NOMO-1 treated with DMSO at 0.1 percent for 48 hours (cell line): ENCODE results near the gene CSRP2.

Experiments
- DNase-seq: peaks from one replicate; lab custom pipeline; 2025; ENCODE audit not compliant: unreplicated experiment; lab: John Stamatoyannopoulos, UW

CSRP2 gene

GRCh38 chr12:76878899-76879709, at the start of gene CSRP2:
TSS of gene CSRP2 (minus strand) at chr12:76879019. CDS start at chr12:76866260, 12,759 bp downstream.
- peak; percentile 13 for DNase-seq

- DNase-seq, result no peak
Measured at GRCh38 chr12:76927170-76927784, 48.5 kb upstream of the CSRP2 start.

- DNase-seq, result no peak
Measured at GRCh38 chr12:76925135-76925534, 46.3 kb upstream of the CSRP2 start.

GRCh38 chr12:76922866-76923265, 44.0 kb upstream of the CSRP2 start:
- no peak for DNase-seq

GRCh38 chr12:76921891-76922664, 43.3 kb upstream of the CSRP2 start:
- no peak for DNase-seq

GRCh38 chr12:76921100-76921471, 42.3 kb upstream of the CSRP2 start:
- no peak for DNase-seq

GRCh38 chr12:76920172-76921099, 41.6 kb upstream of the CSRP2 start:
- DNase-seq, result no peak

- DNase-seq, result no peak
Measured at GRCh38 chr12:76919383-76920171, 40.8 kb upstream of the CSRP2 start.

GRCh38 chr12:76916170-76916540, 37.3 kb upstream of the CSRP2 start:
- no peak for DNase-seq

- DNase-seq, result no peak
Measured at GRCh38 chr12:76915361-76916169, 36.7 kb upstream of the CSRP2 start.

GRCh38 chr12:76914102-76914859, 35.5 kb upstream of the CSRP2 start:
- no peak for DNase-seq

- DNase-seq, result no peak
Measured at GRCh38 chr12:76909290-76909689, 30.5 kb upstream of the CSRP2 start.

- DNase-seq, result no peak
Measured at GRCh38 chr12:76908303-76909017, 29.6 kb upstream of the CSRP2 start.

- no peak for DNase-seq
Measured at GRCh38 chr12:76901628-76902380, 23.0 kb upstream of the CSRP2 start.

GRCh38 chr12:76899522-76899921, 20.7 kb upstream of the CSRP2 start:
- no peak for DNase-seq

GRCh38 chr12:76898442-76898841, 19.6 kb upstream of the CSRP2 start:
- no peak for DNase-seq

- DNase-seq, result no peak
Measured at GRCh38 chr12:76896274-76896673, 17.5 kb upstream of the CSRP2 start.
